Skeletal muscle satellite cell (primary cell): ENCODE measurements around the gene ATRNL1. TPM values are rescaled to one million over a fixed set of nuclear protein-coding genes. Genes with fewer than 3 reads are reported as not detected.
A peak's percentile ranks its signal among the peaks of the same experiment; 100 is the strongest.

Source experiments
- H3K27me3 ChIP-seq: 2 replicates; pipeline ENCODE4 v1.7.0; 2013; ENCODE audit warnings: low read length; ENCODE audit not compliant: control insufficient read depth, insufficient read depth
- H3K36me3 ChIP-seq: 2 replicates; pipeline ENCODE4 v1.7.0; 2013; ENCODE audit warnings: mild to moderate bottlenecking, control low read depth, low read length; ENCODE audit not compliant: insufficient read depth
- H3K4me1 ChIP-seq: 2 replicates; pipeline ENCODE4 v1.7.0; 2013; ENCODE audit warnings: low read length; ENCODE audit not compliant: control insufficient read depth, insufficient read depth
- H3K4me2 ChIP-seq: 2 replicates; pipeline ENCODE4 v1.7.0; 2013; ENCODE audit warnings: mild to moderate bottlenecking, low read length
- H3K4me3 ChIP-seq: 2 replicates; pipeline ENCODE4 v1.7.0; 2013; ENCODE audit warnings: low read length
- H3K9ac ChIP-seq: 2 replicates; pipeline ENCODE4 v1.7.0; 2013; ENCODE audit warnings: mild to moderate bottlenecking, low read depth, low read length, moderate library complexity
- H3K9me3 ChIP-seq: replicated peaks from 2 replicates; pipeline ENCODE4 v1.7.0; 2013; ENCODE audit warnings: mild to moderate bottlenecking, control low read depth, low read length
- total RNA-seq: library from RNA; depleted of rRNA; stranded (reverse); fragments of >200 nt; gene quantifications from 2 replicates; pipeline ENCODE4 v1.2.3, GENCODE V29; 2012; rRNA removed

ATRNL1 gene
- 0.25 and 1.1 TPM in 2 replicates for total RNA-seq

GRCh38 chr10:115093286-115093775 lies at the start of gene ATRNL1:
Gene ATRNL1, plus strand, starts transcription at chr10:115093365. Its CDS starts 386 bp downstream, at chr10:115093751.
- H3K4me2 ChIP-seq: peak within 1 kb of the TSS; percentile 97
- H3K9me3 ChIP-seq: no peaks in the 10 kb centered on the region
- H3K36me3 ChIP-seq: no peaks in the 10 kb centered on the region
- H3K27me3 ChIP-seq: peaks cover 39% of the 10 kb centered on the region
- H3K4me1 ChIP-seq: no peaks in the 10 kb centered on the region
- peak within 1 kb of the TSS; percentile 77 for H3K9ac ChIP-seq
- peak within 1 kb of the TSS; percentile 94 for H3K4me3 ChIP-seq

- Histone ChIP-seq H3K4me1 (no peaks in the 10 kb centered on the region), H3K9me3 (no peaks in the 10 kb centered on the region)
These were observed 49.4 kb upstream of the ATRNL1 start for GRCh38 chr10:115043719-115044118.

GRCh38 chr10:115044891-115045290 lies 48.3 kb upstream of the ATRNL1 start:
- no peak overlapping the region for H3K4me3 ChIP-seq
- H3K4me1 ChIP-seq: peaks cover 8% of the 10 kb centered on the region
- H3K27me3 ChIP-seq: no peaks in the 10 kb centered on the region
- no peak overlapping the region for H3K4me2 ChIP-seq
- no peaks in the 10 kb centered on the region for H3K9me3 ChIP-seq
- H3K9ac ChIP-seq: no peak overlapping the region
- H3K36me3 ChIP-seq: no peaks in the 10 kb centered on the region

More at GRCh38 chr10:115043719-115044118, 49.4 kb upstream of the ATRNL1 start:
- no peak overlapping the region for H3K4me3 ChIP-seq
- H3K9ac ChIP-seq: no peak overlapping the region
- no peaks in the 10 kb centered on the region for H3K36me3 ChIP-seq
- H3K27me3 ChIP-seq: no peaks in the 10 kb centered on the region
- no peak overlapping the region for H3K4me2 ChIP-seq

- Histone ChIP-seq H3K4me1 (peaks cover 14% of the 10 kb centered on the region), H3K4me3 (no peak overlapping the region), H3K9ac (no peak overlapping the region), H3K36me3 (no peaks in the 10 kb centered on the region), H3K27me3 (no peaks in the 10 kb centered on the region), H3K4me2 (no peak overlapping the region), H3K9me3 (no peaks in the 10 kb centered on the region)
These were observed 47.7 kb upstream of the ATRNL1 start for GRCh38 chr10:115045499-115045898.

GRCh38 chr10:115046686-115047236 lies 46.4 kb upstream of the ATRNL1 start:
- Histone ChIP-seq H3K36me3 (no peaks in the 10 kb centered on the region), H3K4me3 (no peak overlapping the region), H3K4me1 (peaks cover 14% of the 10 kb centered on the region), H3K9ac (no peak overlapping the region), H3K4me2 (no peak overlapping the region), H3K27me3 (no peaks in the 10 kb centered on the region), H3K9me3 (no peaks in the 10 kb centered on the region)

- no peaks in the 10 kb centered on the region for H3K9me3 ChIP-seq
- no peaks in the 10 kb centered on the region for H3K36me3 ChIP-seq
- no peak overlapping the region for H3K4me3 ChIP-seq
- H3K27me3 ChIP-seq: no peaks in the 10 kb centered on the region
- no peak overlapping the region for H3K9ac ChIP-seq
- no peak overlapping the region for H3K4me2 ChIP-seq
- peaks cover 16% of the 10 kb centered on the region for H3K4me1 ChIP-seq
These were observed 45.5 kb upstream of the ATRNL1 start for GRCh38 chr10:115047705-115048104.

- no peak overlapping the region for H3K9ac ChIP-seq
These were observed 43.8 kb upstream of the ATRNL1 start for GRCh38 chr10:115049318-115049717.

GRCh38 chr10:115049960-115050359 lies 43.2 kb upstream of the ATRNL1 start:
- no peak overlapping the region for H3K9ac ChIP-seq
- no peaks in the 10 kb centered on the region for H3K36me3 ChIP-seq
- H3K4me2 ChIP-seq: no peak overlapping the region
- no peaks in the 10 kb centered on the region for H3K27me3 ChIP-seq
- H3K9me3 ChIP-seq: no peaks in the 10 kb centered on the region
- H3K4me3 ChIP-seq: no peak overlapping the region
- peaks cover 16% of the 10 kb centered on the region for H3K4me1 ChIP-seq

More at GRCh38 chr10:115049318-115049717, 43.8 kb upstream of the ATRNL1 start:
- H3K36me3 ChIP-seq: no peaks in the 10 kb centered on the region
- no peak overlapping the region for H3K4me3 ChIP-seq
- H3K9me3 ChIP-seq: no peaks in the 10 kb centered on the region
- H3K27me3 ChIP-seq: no peaks in the 10 kb centered on the region
- H3K4me1 ChIP-seq: peaks cover 16% of the 10 kb centered on the region
- H3K4me2 ChIP-seq: no peak overlapping the region

- Histone ChIP-seq H3K36me3 (no peaks in the 10 kb centered on the region), H3K4me3 (no peak overlapping the region), H3K27me3 (no peaks in the 10 kb centered on the region), H3K9ac (no peak overlapping the region), H3K4me2 (no peak overlapping the region), H3K4me1 (peaks cover 16% of the 10 kb centered on the region), H3K9me3 (no peaks in the 10 kb centered on the region)
These were observed 42.7 kb upstream of the ATRNL1 start for GRCh38 chr10:115050375-115051010.

- H3K9me3 ChIP-seq: no peaks in the 10 kb centered on the region
- no peaks in the 10 kb centered on the region for H3K36me3 ChIP-seq
- H3K9ac ChIP-seq: no peak overlapping the region
- H3K27me3 ChIP-seq: no peaks in the 10 kb centered on the region
- H3K4me3 ChIP-seq: no peak overlapping the region
- peaks cover 16% of the 10 kb centered on the region for H3K4me1 ChIP-seq
- H3K4me2 ChIP-seq: no peak overlapping the region
These were observed 41.9 kb upstream of the ATRNL1 start for GRCh38 chr10:115051216-115051615.

- H3K4me2 ChIP-seq: no peak overlapping the region
- H3K36me3 ChIP-seq: no peaks in the 10 kb centered on the region
- H3K9me3 ChIP-seq: no peaks in the 10 kb centered on the region
- no peak overlapping the region for H3K4me3 ChIP-seq
- H3K9ac ChIP-seq: no peak overlapping the region
- no peaks in the 10 kb centered on the region for H3K27me3 ChIP-seq
- H3K4me1 ChIP-seq: peaks cover 16% of the 10 kb centered on the region
These were observed 40.9 kb upstream of the ATRNL1 start for GRCh38 chr10:115052226-115052625.

- H3K4me3 ChIP-seq: no peak overlapping the region
These were observed 40.4 kb upstream of the ATRNL1 start for GRCh38 chr10:115052728-115053127.

More at GRCh38 chr10:115052728-115053127, 40.4 kb upstream of the ATRNL1 start:
- Histone ChIP-seq H3K4me2 (no peak overlapping the region), H3K9me3 (no peaks in the 10 kb centered on the region), H3K36me3 (no peaks in the 10 kb centered on the region), H3K9ac (no peak overlapping the region), H3K27me3 (no peaks in the 10 kb centered on the region), H3K4me1 (peaks cover 16% of the 10 kb centered on the region)
